GM12892 (cell line): ENCODE data around the gene ASPN.

Experiments
- DNase-seq: peaks from one replicate; pipeline ENCODE4 v3.0.0; 2011; ENCODE audit not compliant: insufficient read length
- FAIRE-seq: peaks from 2 replicates; lab custom pipeline; 2011; peaks lifted over from hg19 to GRCh38; lab: Jason Lieb, UNC
- POLR2A ChIP-seq: IDR thresholded peaks from 2 replicates; pipeline ENCODE4 v1.6.1; 2011; ENCODE audit warnings: low read depth, low read length, control low read depth
- POLR2AphosphoS5 ChIP-seq: IDR thresholded peaks from 2 replicates; pipeline ENCODE4 v1.6.1; 2011; ENCODE audit warnings: low read depth, low read length, control low read depth
- TAF1 ChIP-seq: IDR thresholded peaks from 2 replicates; pipeline ENCODE4 v1.6.1; 2011; ENCODE audit warnings: low read depth, mild to moderate bottlenecking, control low read depth, low read length, borderline replicate concordance

ASPN gene

GRCh38 chr9:92483627-92484545, 1.6 kb upstream of the ASPN start:
- DNase-seq = no peak
- no peak for TF ChIP-seq TAF1
- TF ChIP-seq POLR2AphosphoS5 = no peak
- no peak for TF ChIP-seq POLR2A
- no peak for FAIRE-seq

- FAIRE-seq (no peak), DNase-seq (no peak)
- TF ChIP-seq POLR2A (no peak), POLR2AphosphoS5 (no peak), TAF1 (no peak)
Observed at GRCh38 chr9:92482805-92483204, 499 bp upstream of the ASPN start.

- DNase-seq = no peak
- no peak for TF ChIP-seq POLR2AphosphoS5
- TF ChIP-seq POLR2A = no peak
- peak; percentile 42 for FAIRE-seq
Observed at GRCh38 chr9:92480986-92481633, 1.2 kb downstream of the ASPN start.

- DNase-seq (no peak), FAIRE-seq (no peak)
- TF ChIP-seq POLR2AphosphoS5 (no peak), POLR2A (no peak), TAF1 (no peak)
Observed at GRCh38 chr9:92480291-92480771, 2.0 kb downstream of the ASPN start.

GRCh38 chr9:92479346-92479745, 3.0 kb downstream of the ASPN start:
- FAIRE-seq = no peak

GRCh38 chr9:92478783-92479182, 3.5 kb downstream of the ASPN start:
- TF ChIP-seq POLR2AphosphoS5 (no peak), POLR2A (no peak), TAF1 (no peak)
- DNase-seq (no peak), FAIRE-seq (no peak)

More at GRCh38 chr9:92479346-92479745, 3.0 kb downstream of the ASPN start:
- no peak for TF ChIP-seq POLR2AphosphoS5
- no peak for DNase-seq

- peak; percentile 21 for FAIRE-seq
Observed at GRCh38 chr9:92476962-92477361, 5.3 kb downstream of the ASPN start.

GRCh38 chr9:92474587-92474986, 7.7 kb downstream of the ASPN start:
- TF ChIP-seq POLR2AphosphoS5 = no peak
- TF ChIP-seq POLR2A = no peak
- no peak for TF ChIP-seq TAF1
- FAIRE-seq (no peak), DNase-seq (no peak)

More at GRCh38 chr9:92476962-92477361, 5.3 kb downstream of the ASPN start:
- no peak for DNase-seq
- TF ChIP-seq TAF1 = no peak
- TF ChIP-seq POLR2A = no peak
- no peak for TF ChIP-seq POLR2AphosphoS5

- TF ChIP-seq TAF1 (no peak), POLR2AphosphoS5 (no peak), POLR2A (no peak)
- DNase-seq (no peak), FAIRE-seq (no peak)
Observed at GRCh38 chr9:92468206-92468605, 14.1 kb downstream of the ASPN start.

- no peak for FAIRE-seq
- TF ChIP-seq POLR2AphosphoS5 = no peak
- TF ChIP-seq TAF1 = no peak
- no peak for TF ChIP-seq POLR2A
- DNase-seq = no peak
Observed at GRCh38 chr9:92467511-92467910, 14.8 kb downstream of the ASPN start.

- no peak for FAIRE-seq
- no peak for DNase-seq
- TF ChIP-seq POLR2AphosphoS5 = no peak
- no peak for TF ChIP-seq POLR2A
- TF ChIP-seq TAF1 = no peak
Observed at GRCh38 chr9:92467041-92467440, 15.3 kb downstream of the ASPN start.
